ENCODE data around the gene PLEKHG3. TPM values are rescaled to one million over a fixed set of nuclear protein-coding genes. Genes with fewer than 3 reads are reported as not detected.

Gene PLEKHG3
- total and polyA plus RNA-seq, 2 of the 4 experiments (the other 2 are of a cell fraction): 8.2 to 8.4 TPM

GRCh38 chr14:64773046-64773445, 68.8 kb downstream of the PLEKHG3 start:
- Histone ChIP-seq H2AK5ac (ENCODE audit: low read depth, low read length) (no peak overlapping the region), H3K27ac (ENCODE audit: insufficient read depth, low read length) (no peak overlapping the region), H3K36me3 (ENCODE audit: control insufficient read depth, insufficient read depth, low read length) (no peaks in the 10 kb centered on the region), H2AFZ (replicated peaks; ENCODE audit: low read length, poor library complexity) (peak overlapping the region; percentile 32), H3K9me1 (ENCODE audit: insufficient read depth, low read length) (peaks cover 4% of the 10 kb centered on the region; the same call in 1 of the 2 replicates), H3K18ac (ENCODE audit: low read depth, low read length) (no peak overlapping the region), H3K9me3 (ENCODE audit: control insufficient read depth, insufficient read depth, low read length) (no peaks in the 10 kb centered on the region; the same call in 1 of the 2 replicates), H4K91ac (ENCODE audit: insufficient read depth, low read depth, low read length) (no peak overlapping the region), H3K4me3 (ENCODE audit: insufficient read depth, low read depth, low read length) (no peak overlapping the region), H3K23ac (ENCODE audit: low read depth, low read length) (no peak overlapping the region), H3K79me1 (ENCODE audit: low read depth in 1 of 2, low read length in 2 of 2) (no peaks in the 10 kb centered on the region), H3K4ac (ENCODE audit: low read depth, low read length) (no peak overlapping the region), H2BK120ac (ENCODE audit: low read depth, low read length) (no peak overlapping the region), H3K56ac (ENCODE audit: extremely low read depth, insufficient read depth, low read length) (no peak overlapping the region), H3K9ac (ENCODE audit: low read depth, low read length) (no peak overlapping the region), H2BK20ac (ENCODE audit: low read depth, low read length) (no peak overlapping the region), H2AK9ac (replicated peaks; ENCODE audit: low read depth, low read length, poor library complexity) (no peak overlapping the region), H4K20me1 (ENCODE audit: insufficient read depth, low read length) (no peaks in the 10 kb centered on the region), H3K14ac (replicated peaks; ENCODE audit: low read depth, low read length) (no peak overlapping the region), H3K4me1 (ENCODE audit: control insufficient read depth, insufficient read depth, low read length) (no peaks in the 10 kb centered on the region), H2BK15ac (ENCODE audit: low read depth, low read length) (no peak overlapping the region), H4K5ac (ENCODE audit: low read depth, low read length) (no peak overlapping the region), H3K27me3 (ENCODE audit: control insufficient read depth, insufficient read depth, low read length) (peaks cover 34% of the 10 kb centered on the region), H2BK5ac (ENCODE audit: low read depth, low read length, poor library complexity, severe bottlenecking) (no peak overlapping the region), H4K8ac (ENCODE audit: low read depth in 2 of 2, low read length in 2 of 2) (no peak overlapping the region), H3K4me2 (ENCODE audit: low read depth, low read length) (no peak overlapping the region)
- DNase-seq: no peak
- CTCF ChIA-PET: interaction anchor here (1.3 kb wide), 1 partner anchor 119 kb away, joined by 4 read pairs; no protein-coding TSS in a partner anchor
- TF ChIP-seq BHLHE40 (IDR thresholded peaks at IDR 0.05; ENCODE audit: low read depth, low read length): no peak
- TF ChIP-seq RFX5 (IDR thresholded peaks at IDR 0.05; ENCODE audit: low read depth, low read length): no peak
- TF ChIP-seq MAFK (IDR thresholded peaks at IDR 0.05; ENCODE audit: low read depth, low read length): no peak
- no peak for TF ChIP-seq SMC3 (IDR thresholded peaks at IDR 0.05; ENCODE audit: low read depth, low read length)
- TF ChIP-seq CHD1 (IDR thresholded peaks at IDR 0.05; ENCODE audit: low read depth, low read length): no peak
- TF ChIP-seq RAD21 (IDR thresholded peaks at IDR 0.05; ENCODE audit: low read length): no peak
- POLR2A ChIA-PET (ENCODE audit: unreplicated experiment): no interaction called here
- intact Hi-C loops (cut with micrococcal nuclease): no loop called here
- in situ Hi-C loops (cut with MboI; ENCODE audit: low sequenced_read_pairs): no loop called here
- no peak for ATAC-seq (ENCODE audit: low read depth)
- 82% methylated on average over 14 of the region's 18 CpGs; no CpG with 5 or more reads in 1 of the 2 experiments for WGBS, 2 experiments (ENCODE audit: extremely low coverage in 2 of 2, insufficient read length in 1 of 2)
- no TSS peak for BruUV-seq (replicated peaks)
- dilution Hi-C loops (cut with HindIII; ENCODE audit: low sequenced_read_pairs, unreplicated experiment): no loop called here
